Psoas muscle (tissue), 8 donors: Measurements from ENCODE around the gene HUS1B. TPM values are rescaled to one million over a fixed set of nuclear protein-coding genes. Genes with fewer than 3 reads are reported as not detected.
A peak's percentile ranks its signal among the peaks of the same experiment; 100 is the strongest.

ENCODE experiments used
- ATAC-seq, 4 donors: fragments of 200-7000 bp; cut with Tn5 transposase; one replicate each; pipeline ENCODE4 v1.9.1; 2020; ENCODE audit warnings: moderate library complexity in 3 of 4, mild to moderate bottlenecking in 2 of 4
- DNase-seq, 2 donors: peaks; one replicate each; pipeline ENCODE4 v3.0.0-alpha.2; 2020
- H3K27ac ChIP-seq: fragments of 200-600 bp; one replicate; pipeline ENCODE4 v1.8.0; 2022
- H3K27me3 ChIP-seq, 3 donors: fragments of 200-600 bp in 1 of 3; one replicate each; pipeline versions ENCODE4 v1.6.1 to v1.8.0; 2013 to 2022; ENCODE audit warnings: low read length in 2 of 3, mild to moderate bottlenecking in 2 of 3, moderate library complexity in 1 of 3; ENCODE audit not compliant: insufficient read depth in 3 of 3
- H3K36me3 ChIP-seq, 2 donors: fragments of 200-600 bp in 1 of 2; one replicate each; pipeline versions ENCODE4 v1.6.1 to v1.8.0; 2013 to 2022; ENCODE audit warnings: low read depth in 1 of 2, mild to moderate bottlenecking in 1 of 2, moderate library complexity in 1 of 2; ENCODE audit not compliant: insufficient read depth in 1 of 2
- H3K4me1 ChIP-seq: fragments of 200-600 bp; one replicate; pipeline ENCODE4 v1.8.0; 2022
- H3K4me3 ChIP-seq: fragments of 200-600 bp; one replicate; pipeline ENCODE4 v1.8.0; 2022; ENCODE audit warnings: mild to moderate bottlenecking
- H3K9me3 ChIP-seq: fragments of 200-600 bp; one replicate; pipeline ENCODE4 v1.8.0; 2022
- CTCF ChIP-seq: fragments of 200-600 bp; IDR thresholded peaks from one replicate; pipeline ENCODE4 v1.8.0; 2022; ENCODE audit warnings: antibody characterized with exemption
- WGBS, 3 donors: extraction: QIAGEN DNeasy Blood & Tissue Kit; methylation state at CpG; one replicate each; pipeline versions ENCODE4 v1.1.6 to v1.1.7; 2013; 5-methylcytosine and 5-hydroxymethylcytosine counted together
- intact Hi-C, 2 donors: fragments of 100-400 bp; cut with DNase I; formaldehyde crosslinking; loops; one replicate each; pipeline versions ENCODE4 v1.11.0 to v1.14.2; 2022
- polyA plus RNA-seq, 3 donors: library from polyadenylated mRNA; stranded (reverse); fragments of 200-250 nt; gene quantifications; one replicate each; pipeline ENCODE4 v1.2.3, GENCODE V29; 2013
- total RNA-seq, 4 donors: library from RNA; stranded (reverse); fragmentation: NEBNext Ultra II Directional in 2 of 4; extraction: Animal tissue kit (Norgen Biotek cat#: 25700) in 2 of 4; gene quantifications; one replicate each; pipeline versions ENCODE4 v1.2.1 to v1.2.4, GENCODE V29; 2021 to 2023
- donor health status: healthy with polysubstance abuse.
- donor health status: DM: no; HTN: no; CAD: no; lungs with moderate emphysema.
- donor health status: Bipolar disorder and iron deficiency.
- donor health status: healthy.
- donor health status: DM: yes; HTN: yes; CAD: no.
- donor health status: DM: no; HTN: no; CAD: no.
- donor health status: DM: no; HTN: no; CAD: no.
- donor health status: DM: yes; HTN: yes; CAD: no.

HUS1B gene
- total and polyA plus RNA-seq, 7 donors, result 0.21 to 0.49 (median 0.30) TPM; not detected in 3

GRCh38 chr6:693723-694009 is 36.8 kb upstream of the HUS1B start:
- Histone ChIP-seq H3K36me3 (peaks cover 0 to 5% of the 10 kb centered on the region in 2 donors), H3K4me3 (peak overlapping the region; percentile 97), H3K9me3 (no peaks in the 10 kb centered on the region), H3K27ac (no peak overlapping the region), H3K4me1 (peaks cover 16% of the 10 kb centered on the region), H3K27me3 (no peaks in the 10 kb centered on the region)
- no peak for DNase-seq
- TF ChIP-seq CTCF, result no peak
- ATAC-seq, result no peak
- intact Hi-C loops, result no loop called here
- WGBS, 3 donors, result 92 to 97% (median 95%) methylated on average over 5 to 12 of the region's 12 CpGs

DNA sequence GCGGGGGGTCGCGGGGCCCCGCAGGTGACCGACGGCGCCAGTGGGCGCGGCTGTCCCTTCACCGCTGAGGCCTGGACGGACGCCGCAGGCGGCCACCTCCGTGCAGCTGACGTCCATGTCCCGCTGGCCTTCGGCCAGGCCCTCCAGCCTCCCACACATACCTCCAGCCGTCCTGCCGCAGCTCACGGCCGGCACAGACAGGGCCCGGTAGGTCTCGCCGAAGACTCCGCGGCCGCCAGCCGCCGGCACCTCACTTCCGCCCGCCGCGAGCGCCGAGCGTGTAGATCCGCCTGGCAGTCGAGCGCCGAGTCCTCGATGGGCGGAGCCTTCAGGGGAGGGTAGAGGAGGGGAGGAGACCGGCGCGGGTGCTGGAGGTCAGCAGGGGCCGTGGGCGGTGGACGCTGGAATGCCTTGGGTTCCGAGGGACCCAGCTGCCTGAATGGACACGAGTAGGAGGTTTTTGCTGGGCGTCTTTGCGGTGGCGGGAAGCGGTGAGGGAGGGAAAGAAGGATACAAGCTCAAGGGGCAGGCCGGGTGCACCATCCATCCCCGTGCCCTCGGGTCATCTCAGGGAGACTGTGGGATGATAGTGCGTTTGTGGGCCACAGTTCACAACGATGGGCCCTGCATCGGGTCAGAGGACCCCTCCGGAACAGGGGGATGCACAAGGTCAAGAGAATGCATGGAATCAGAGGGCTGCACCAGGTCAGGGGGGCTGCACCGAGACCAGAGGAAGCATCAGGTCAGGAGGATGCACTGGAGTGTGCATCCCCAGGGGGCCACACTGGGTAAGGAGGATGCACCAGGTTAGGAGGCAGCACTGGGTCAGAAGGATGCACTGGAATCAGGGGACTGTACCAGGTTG is 36.2 kb upstream of the HUS1B start, which contains the start of gene EXOC2:
Gene EXOC2, minus strand, starts transcription at position 282 of the 865 bp plus-strand sequence. CDS start 55,321 bp downstream, outside the sequence.
- TF ChIP-seq CTCF, result no peak
- Histone ChIP-seq H3K27ac (peak within 1 kb of the TSS; percentile 90), H3K4me1 (peaks cover 16% of the 10 kb centered on the region), H3K36me3 (peaks cover 0 to 7% of the 10 kb centered on the region in 2 donors), H3K9me3 (no peaks in the 10 kb centered on the region), H3K27me3 (no peaks in the 10 kb centered on the region), H3K4me3 (peak within 1 kb of the TSS; percentile 97)
- ATAC-seq (peak; percentile 95 to 99 (median 96)), DNase-seq (peak; percentile 90 to 92)
- intact Hi-C loops, result no loop called here
- WGBS, 3 donors, result 1 to 2% (median 1%) methylated on average over 45 to 63 of the region's 63 CpGs

GRCh38 chr6:692356-692851 is 35.5 kb upstream of the HUS1B start:
- no peaks in the 10 kb centered on the region for H3K27me3 ChIP-seq
- intact Hi-C loops, result no loop called here
- H3K27ac ChIP-seq, result peak overlapping the region; percentile 90
- peaks cover 16% of the 10 kb centered on the region for H3K4me1 ChIP-seq
- WGBS, 3 donors, result 1% methylated on average over 35 to 44 of the region's 45 CpGs
- ATAC-seq, result peak; percentile 73 to 80 (median 77)
- H3K9me3 ChIP-seq, result no peaks in the 10 kb centered on the region
- peak; percentile 31 to 66 for DNase-seq
- TF ChIP-seq CTCF, result no peak
- peak overlapping the region; percentile 97 for H3K4me3 ChIP-seq
- peaks cover 0 to 7% of the 10 kb centered on the region in 2 donors for H3K36me3 ChIP-seq

GRCh38 chr6:689223-689622 is 32.3 kb upstream of the HUS1B start:
- no peaks in the 10 kb centered on the region for H3K27me3 ChIP-seq
- ATAC-seq (no peak), DNase-seq (no peak)
- TF ChIP-seq CTCF, result no peak
- H3K36me3 ChIP-seq, result peaks cover 0 to 7% of the 10 kb centered on the region in 2 donors
- intact Hi-C loops, result loop anchor here (5.0 to 10.0 kb wide), 2 partner anchors 64 to 67 kb away; no protein-coding TSS in a partner anchor
- WGBS, 3 donors, result 43 to 62% (median 46%) methylated on average over 2 of the region's 2 CpGs
- no peak overlapping the region for H3K27ac ChIP-seq
- no peaks in the 10 kb centered on the region for H3K9me3 ChIP-seq
- H3K4me3 ChIP-seq, result no peak overlapping the region
- H3K4me1 ChIP-seq, result peaks cover 20% of the 10 kb centered on the region
